DND-41 (cell line): Measurements from ENCODE around the gene HOXC4.

Experiments
- ATAC-seq: fragments of 200-7000 bp; cut with Tn5 transposase; 3 replicates; pipeline ENCODE4 v1.9.1; 2021; ENCODE audit warnings: low read depth; ENCODE audit not compliant: insufficient read depth
- DNase-seq: peaks from one replicate; pipeline ENCODE4 v3.0.0-alpha.2; 2020
- H2AFZ ChIP-seq: 2 replicates; pipeline ENCODE4 v1.6.0; 2012; ENCODE audit warnings: low read depth, low read length
- H3K27ac ChIP-seq: 2 replicates; pipeline ENCODE4 v1.5.1; 2012; ENCODE audit warnings: low read length, inconsistent platforms
- H3K27me3 ChIP-seq: fragments of 200-600 bp; sonication (generic); 2 replicates; pipeline ENCODE4 v1.6.0; 2012; ENCODE audit warnings: low read length, mild to moderate bottlenecking, inconsistent platforms; ENCODE audit not compliant: insufficient read depth, poor library complexity
- H3K36me3 ChIP-seq: 2 replicates; pipeline ENCODE4 v1.5.1; 2012; ENCODE audit warnings: low read length, inconsistent platforms; ENCODE audit not compliant: insufficient read depth
- H3K4me1 ChIP-seq: 2 replicates; pipeline ENCODE4 v1.5.1; 2012; ENCODE audit warnings: mild to moderate bottlenecking, low read length; ENCODE audit not compliant: insufficient read depth
- H3K4me2 ChIP-seq: 2 replicates; pipeline ENCODE4 v1.6.0; 2012; ENCODE audit warnings: mild to moderate bottlenecking, moderate library complexity, low read length, inconsistent platforms; ENCODE audit not compliant: insufficient read depth
- H3K4me3 ChIP-seq, 2 experiments: fragments of 200-600 bp in 1 of 2; shearing (Covaris generic) in 1 of 2; 2 replicates each; pipeline ENCODE4 v1.5.1; 2012 to 2016; ENCODE audit warnings: inconsistent platforms in 2 of 2, low read length in 2 of 2, mild to moderate bottlenecking in 2 of 2, low read depth in 1 of 2, moderate library complexity in 1 of 2
- H3K79me2 ChIP-seq: 2 replicates; pipeline ENCODE4 v1.6.0; 2012; ENCODE audit warnings: low read length, inconsistent platforms; ENCODE audit not compliant: insufficient read depth
- H3K9ac ChIP-seq: 2 replicates; pipeline ENCODE4 v1.6.0; 2012; ENCODE audit warnings: low read depth, mild to moderate bottlenecking, inconsistent platforms, low read length, moderate library complexity
- H3K9me3 ChIP-seq: 2 replicates; pipeline ENCODE4 v1.5.1; 2012; ENCODE audit warnings: low read length, moderate library complexity, mild to moderate bottlenecking, inconsistent platforms; ENCODE audit not compliant: insufficient read depth, severe bottlenecking
- H4K20me1 ChIP-seq: 2 replicates; pipeline ENCODE4 v1.6.0; 2012; ENCODE audit warnings: low read length; ENCODE audit not compliant: insufficient read depth
- CTCF ChIP-seq: IDR thresholded peaks from 2 replicates; pipeline ENCODE4 v1.5.1; 2012; ENCODE audit warnings: borderline replicate concordance, low read length, moderate library complexity, mild to moderate bottlenecking; ENCODE audit not compliant: poor library complexity, severe bottlenecking; ENCODE audit errors: extremely low read depth
- EZH2 ChIP-seq: IDR thresholded peaks from 3 replicates; pipeline ENCODE4 v1.6.1; 2012; ENCODE audit warnings: borderline replicate concordance, low read depth, mild to moderate bottlenecking, moderate library complexity, low read length, inconsistent platforms; ENCODE audit not compliant: severe bottlenecking

The HOXC4 gene

GRCh38 chr12:54065677-54066076 is 12.0 kb downstream of the HOXC4 start:
- H3K9ac ChIP-seq: no peak overlapping the region
- H3K36me3 ChIP-seq: no peaks in the 10 kb centered on the region
- H3K4me1 ChIP-seq: no peaks in the 10 kb centered on the region
- H3K27ac ChIP-seq: no peak overlapping the region
- no peaks in the 10 kb centered on the region for H3K79me2 ChIP-seq
- peaks cover 40% of the 10 kb centered on the region for H3K27me3 ChIP-seq
- H2AFZ ChIP-seq: no peak overlapping the region
- H3K9me3 ChIP-seq: no peaks in the 10 kb centered on the region
- DNase-seq (no peak), ATAC-seq (no peak)
- no peak overlapping the region for H3K4me3 ChIP-seq
- no peaks in the 10 kb centered on the region for H4K20me1 ChIP-seq
- no peak overlapping the region for H3K4me2 ChIP-seq
- TF ChIP-seq EZH2 (no peak), CTCF (no peak)

- Histone ChIP-seq H2AFZ (no peak overlapping the region), H3K27me3 (peaks cover 33% of the 10 kb centered on the region), H4K20me1 (no peaks in the 10 kb centered on the region), H3K9ac (no peak overlapping the region), H3K79me2 (no peaks in the 10 kb centered on the region), H3K4me2 (no peak overlapping the region), H3K9me3 (no peaks in the 10 kb centered on the region), H3K4me3 (no peak overlapping the region), H3K4me1 (no peaks in the 10 kb centered on the region), H3K27ac (no peak overlapping the region), H3K36me3 (no peaks in the 10 kb centered on the region)
- TF ChIP-seq EZH2 (no peak), CTCF (no peak)
- DNase-seq (no peak), ATAC-seq (no peak)
These were observed 12.8 kb downstream of the HOXC4 start for GRCh38 chr12:54066408-54066807.

DNA sequence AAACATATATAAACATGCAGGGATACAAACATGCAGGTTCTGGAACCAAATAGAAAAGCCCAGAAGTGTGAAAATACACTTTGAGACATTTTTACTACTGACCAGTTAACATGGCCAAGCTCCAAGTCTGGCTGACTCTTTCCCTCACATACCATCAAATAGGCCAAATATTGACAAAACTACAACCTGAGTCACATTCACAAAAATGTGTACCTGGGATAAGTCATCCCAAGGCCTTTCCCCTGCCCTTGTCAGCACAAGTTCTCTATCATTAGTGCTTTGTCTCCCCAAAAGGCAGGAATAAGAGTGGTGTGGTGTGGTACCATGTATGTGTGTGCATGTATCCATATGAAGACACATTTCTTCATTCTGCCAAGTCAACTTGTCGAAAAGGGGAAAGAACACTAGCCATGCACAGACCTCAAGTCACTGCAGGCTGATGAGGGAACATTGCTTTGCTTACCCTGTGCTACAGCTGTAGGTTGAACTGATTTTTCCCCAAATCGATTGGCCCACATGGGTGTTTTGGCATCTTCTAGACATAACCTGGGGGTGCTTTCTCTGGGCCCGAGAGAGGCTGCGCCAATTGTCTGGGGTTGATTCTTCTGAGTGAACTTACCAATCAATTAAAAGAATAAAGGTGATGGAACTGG is 14.9 kb downstream of the HOXC4 start:
- Histone ChIP-seq H3K27me3 (peaks cover 16% of the 10 kb centered on the region), H2AFZ (no peak overlapping the region), H3K4me1 (no peaks in the 10 kb centered on the region), H3K9ac (no peak overlapping the region), H3K9me3 (no peaks in the 10 kb centered on the region), H3K4me3 (no peak overlapping the region), H3K4me2 (no peak overlapping the region), H3K27ac (no peak overlapping the region), H4K20me1 (no peaks in the 10 kb centered on the region), H3K36me3 (no peaks in the 10 kb centered on the region), H3K79me2 (no peaks in the 10 kb centered on the region)
- ATAC-seq: no peak
- no peak for TF ChIP-seq EZH2
- no peak for TF ChIP-seq CTCF
- DNase-seq: no peak
